GM12874 (cell line): ENCODE data around the gene CRIM1.

Experiments
- CTCF ChIP-seq: IDR thresholded peaks from 2 replicates; pipeline ENCODE4 v1.5.1; 2011; ENCODE audit warnings: low read depth, mild to moderate bottlenecking, control low read depth, low read length, moderate library complexity; ENCODE audit not compliant: insufficient read depth

CRIM1 gene

GRCh38 chr2:36433311-36434217 is 78.0 kb downstream of the CRIM1 start:
- TF ChIP-seq CTCF, result no peak

DNA sequence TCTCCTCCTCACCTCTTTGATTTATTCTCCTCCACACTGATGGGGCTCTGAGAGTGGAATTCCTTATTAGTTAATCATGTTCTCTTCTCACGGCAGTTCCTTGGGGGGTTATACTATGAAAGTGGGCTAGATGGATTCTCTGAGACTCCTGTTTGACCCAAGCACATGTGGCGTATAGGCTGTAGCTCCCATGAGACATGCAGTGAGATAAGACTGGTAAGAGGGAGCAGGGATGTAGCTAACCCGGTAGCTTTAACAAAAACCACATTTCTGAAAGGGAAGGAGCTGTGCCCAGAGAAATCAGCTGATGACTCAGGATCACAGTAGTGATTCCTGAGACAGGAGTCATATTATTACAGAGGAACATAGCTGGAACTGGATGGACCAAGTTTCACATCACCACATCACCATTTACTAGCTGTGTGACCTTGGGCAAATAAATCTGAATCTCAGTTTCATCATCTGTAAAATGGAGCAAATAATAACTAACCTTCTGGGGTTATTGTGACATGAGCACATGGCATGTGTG is 82.9 kb downstream of the CRIM1 start:
- no peak for TF ChIP-seq CTCF

DNA sequence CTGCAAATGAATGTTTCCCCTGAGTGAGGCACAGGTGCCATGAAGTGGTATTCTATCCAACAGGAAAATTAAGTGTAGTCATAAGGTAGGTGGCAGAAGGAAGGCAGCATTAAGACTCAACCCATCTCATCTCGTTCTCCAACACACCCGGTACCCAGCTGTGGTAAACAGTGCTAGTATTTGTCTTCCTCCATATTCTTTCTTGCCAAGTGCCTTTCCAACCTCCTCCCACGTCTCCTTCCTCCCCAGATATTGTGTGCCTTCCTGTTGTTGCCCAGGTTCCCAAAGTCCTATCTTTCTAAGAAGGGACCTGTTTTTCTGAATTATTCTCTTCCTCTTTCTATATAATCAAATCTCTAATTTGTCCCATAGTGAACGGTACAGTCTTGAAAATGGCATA is 83.5 kb downstream of the CRIM1 start:
- no peak for TF ChIP-seq CTCF

DNA sequence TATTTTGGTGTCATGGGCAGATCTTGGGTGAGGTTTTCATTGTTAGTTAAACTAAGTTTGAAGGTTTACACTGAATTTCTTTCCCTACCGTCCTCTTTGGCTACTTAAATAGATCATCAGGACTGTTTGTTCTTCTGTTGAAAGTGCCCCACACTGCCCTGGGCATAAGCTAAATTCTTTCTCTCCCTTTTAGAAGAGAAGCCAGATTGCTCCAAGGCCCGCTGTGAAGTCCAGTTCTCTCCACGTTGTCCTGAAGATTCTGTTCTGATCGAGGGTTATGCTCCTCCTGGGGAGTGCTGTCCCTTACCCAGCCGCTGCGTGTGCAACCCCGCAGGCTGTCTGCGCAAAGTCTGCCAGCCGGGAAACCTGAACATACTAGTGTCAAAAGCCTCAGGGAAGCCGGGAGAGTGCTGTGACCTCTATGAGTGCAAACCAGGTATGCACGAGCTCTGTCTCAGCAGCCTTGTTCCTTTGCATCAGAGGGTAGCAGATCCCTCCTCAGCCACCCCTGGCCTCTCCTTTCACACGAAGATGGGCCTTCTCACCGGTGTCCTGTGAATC is 85.6 kb downstream of the CRIM1 start:
- no peak for TF ChIP-seq CTCF

DNA sequence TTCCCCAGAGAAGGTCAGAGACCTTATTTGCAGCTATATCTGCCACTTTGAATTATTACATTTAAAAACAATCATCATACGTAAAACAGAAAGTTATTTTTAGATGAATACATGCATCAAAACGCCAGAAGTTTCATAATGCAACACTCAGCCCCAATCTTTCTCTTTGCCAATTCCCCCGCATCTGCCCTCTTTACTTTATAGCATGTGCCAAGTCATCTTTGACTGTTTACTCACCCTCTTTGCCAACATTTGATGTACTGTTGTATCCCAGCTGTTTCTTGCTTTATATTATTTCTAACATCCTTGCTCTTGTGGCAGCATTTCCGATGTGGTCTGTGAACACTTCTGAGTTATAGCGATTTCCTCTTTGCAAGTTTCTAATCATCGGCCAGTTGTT is 86.2 kb downstream of the CRIM1 start:
- no peak for TF ChIP-seq CTCF

- TF ChIP-seq CTCF, result no peak
Observed at GRCh38 chr2:36444216-36444936, 88.8 kb downstream of the CRIM1 start.
